Measurements from ENCODE around the gene SERPINA12.

The SERPINA12 gene

GRCh38 chr14:94509356-94509755, at the start of gene SERPINA12:
Gene SERPINA12, minus strand, starts transcription at chr14:94509469. Its CDS starts 11,072 bp downstream, at chr14:94498397.
- DNase-seq (ENCODE audit: low read depth, low spot score) = no peak

- DNase-seq (ENCODE audit: low read depth, low spot score) = no peak
Measured at GRCh38 chr14:94558842-94559241, 49.6 kb upstream of the SERPINA12 start.

DNA sequence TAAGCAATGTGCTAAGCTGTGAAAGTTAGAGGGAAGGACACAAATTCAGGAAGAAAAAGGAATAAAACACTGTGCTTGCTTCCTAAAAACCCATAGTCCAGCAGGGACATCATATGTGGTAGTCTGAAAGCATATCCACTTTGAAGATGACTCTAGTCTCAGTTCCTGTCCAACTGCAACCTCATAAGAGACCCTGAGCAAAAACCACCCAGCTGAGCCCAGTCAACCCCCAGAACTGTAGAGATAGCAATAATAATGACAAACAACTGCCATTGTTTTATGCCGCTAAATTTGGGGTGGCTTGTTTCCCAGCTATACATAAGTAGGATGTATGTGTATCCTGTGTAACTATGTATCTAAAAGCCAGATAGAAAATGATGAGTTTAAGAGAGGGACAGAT, 48.1 kb upstream of the SERPINA12 start:
- DNase-seq (ENCODE audit: low read depth, low spot score) = no peak

DNA sequence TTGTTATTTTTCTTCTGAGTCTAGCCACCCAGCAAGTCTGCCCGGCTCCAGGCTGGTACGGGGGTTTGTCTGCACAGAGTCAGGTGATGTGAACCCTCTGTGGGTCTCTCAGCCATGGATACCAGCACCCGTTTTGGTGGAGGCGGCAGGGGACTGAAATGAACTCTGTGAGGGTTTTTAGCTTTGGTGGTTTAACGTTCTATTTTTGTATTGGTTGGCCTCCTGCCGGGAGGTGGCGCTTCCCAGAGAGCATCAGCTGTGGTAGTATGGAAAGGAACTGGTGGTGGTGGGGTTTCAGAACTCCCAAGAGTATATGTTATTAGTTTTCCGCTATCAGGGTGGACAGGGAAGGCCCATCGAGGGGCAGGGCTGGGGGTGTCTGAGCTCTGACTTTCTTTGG, 46.7 kb upstream of the SERPINA12 start:
- DNase-seq (ENCODE audit: low read depth, low spot score) = no peak

DNA sequence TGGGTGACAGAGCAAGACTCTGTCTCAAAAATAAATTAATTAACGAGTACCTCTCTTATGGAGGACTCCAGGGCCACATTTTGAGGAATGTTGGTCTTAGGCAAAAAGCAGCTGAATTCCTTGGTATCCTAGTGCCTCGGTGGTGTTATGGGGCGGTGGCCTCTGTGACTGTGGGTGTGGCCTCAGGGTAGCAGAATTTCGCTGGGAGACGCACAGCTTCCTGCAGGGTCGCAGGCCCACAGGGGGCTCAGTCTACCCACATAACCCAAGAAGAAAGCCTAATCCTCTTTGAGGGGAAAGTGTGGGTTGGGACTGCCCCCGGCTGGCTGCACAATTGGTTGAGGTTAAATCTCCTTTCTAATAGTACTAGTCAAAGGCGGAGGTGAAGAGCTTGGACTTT, 40.8 kb upstream of the SERPINA12 start:
- no peak for DNase-seq (ENCODE audit: low read depth, low spot score)

DNA sequence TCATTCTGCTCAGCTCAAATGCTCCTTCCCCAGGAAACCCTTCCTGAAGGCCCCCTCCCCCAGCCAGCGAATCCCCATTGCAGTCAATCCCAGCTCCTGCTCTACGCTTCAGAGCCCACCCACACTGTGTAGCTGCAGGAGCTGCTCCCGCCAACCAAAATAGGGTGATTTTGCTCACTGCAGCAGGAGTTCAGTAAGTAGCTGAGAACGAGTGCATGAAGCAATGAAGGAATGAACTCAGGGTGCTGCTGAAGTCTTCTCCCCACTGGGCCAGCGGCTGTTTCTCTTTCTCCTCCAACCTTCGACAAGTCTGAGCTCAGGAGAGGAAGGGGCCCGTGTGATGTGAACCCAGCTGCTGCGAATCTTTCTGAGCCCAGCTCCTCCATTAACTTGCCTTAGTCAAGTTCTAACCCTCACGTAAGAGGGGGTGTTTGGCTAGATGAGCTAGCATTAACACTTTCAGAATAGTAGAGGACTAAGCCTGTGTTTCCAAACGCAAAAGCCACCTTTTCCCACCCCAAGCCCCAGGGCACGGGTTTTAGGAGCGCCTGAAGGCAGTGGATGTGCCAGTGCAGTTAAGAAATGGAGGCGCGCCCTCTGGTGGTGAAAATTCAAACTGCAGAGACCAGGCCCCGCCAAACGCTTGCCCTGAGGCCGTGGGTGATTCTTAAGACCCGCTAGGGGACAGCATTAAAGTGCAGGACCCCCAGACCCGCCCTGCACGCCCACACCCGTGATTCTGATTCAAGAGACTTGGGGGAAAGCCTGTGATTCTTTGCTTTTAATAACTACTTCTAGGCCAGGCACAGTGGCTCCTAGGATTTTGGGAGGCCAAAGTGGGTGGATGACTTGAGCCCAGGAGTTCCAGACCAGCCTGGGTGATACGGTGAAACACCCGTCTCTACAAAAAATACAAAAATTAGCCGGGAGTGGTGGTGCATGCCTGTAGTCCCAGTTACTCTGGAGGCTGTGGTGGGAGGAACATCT, 40.0 kb upstream of the SERPINA12 start:
- no peak for DNase-seq (ENCODE audit: low read depth, low spot score)

- no peak for DNase-seq (ENCODE audit: low read depth, low spot score)
Measured at GRCh38 chr14:94548131-94548998, 39.1 kb upstream of the SERPINA12 start.

GRCh38 chr14:94547726-94548125, 38.5 kb upstream of the SERPINA12 start:
- no peak for DNase-seq (ENCODE audit: low read depth, low spot score)

DNA sequence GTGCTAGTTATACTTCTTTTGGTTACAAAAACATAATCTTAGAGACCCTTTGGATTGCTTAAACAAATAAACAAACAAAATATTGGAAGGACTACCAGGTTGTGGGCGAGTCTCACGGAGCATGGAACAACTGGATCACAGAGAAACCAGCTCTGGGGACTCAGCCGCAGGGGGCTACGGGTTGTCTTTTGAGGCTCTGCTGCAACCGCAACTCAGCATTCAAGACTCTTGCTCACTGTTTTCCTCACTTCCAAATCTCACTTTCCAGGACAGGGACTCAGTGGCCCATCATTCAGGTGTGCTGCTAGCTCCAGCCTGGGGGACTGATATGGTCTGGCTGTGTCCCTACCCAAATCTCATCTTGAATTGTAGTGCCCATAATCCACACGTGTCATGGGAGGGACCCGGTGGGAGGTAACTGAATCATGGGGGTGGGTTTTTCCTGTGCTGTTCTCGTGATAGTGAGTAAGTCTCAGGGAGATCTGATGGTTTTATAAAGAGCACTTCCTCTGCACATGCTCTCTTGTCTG, 37.9 kb upstream of the SERPINA12 start:
- DNase-seq (ENCODE audit: low read depth, low spot score) = no peak

DNA sequence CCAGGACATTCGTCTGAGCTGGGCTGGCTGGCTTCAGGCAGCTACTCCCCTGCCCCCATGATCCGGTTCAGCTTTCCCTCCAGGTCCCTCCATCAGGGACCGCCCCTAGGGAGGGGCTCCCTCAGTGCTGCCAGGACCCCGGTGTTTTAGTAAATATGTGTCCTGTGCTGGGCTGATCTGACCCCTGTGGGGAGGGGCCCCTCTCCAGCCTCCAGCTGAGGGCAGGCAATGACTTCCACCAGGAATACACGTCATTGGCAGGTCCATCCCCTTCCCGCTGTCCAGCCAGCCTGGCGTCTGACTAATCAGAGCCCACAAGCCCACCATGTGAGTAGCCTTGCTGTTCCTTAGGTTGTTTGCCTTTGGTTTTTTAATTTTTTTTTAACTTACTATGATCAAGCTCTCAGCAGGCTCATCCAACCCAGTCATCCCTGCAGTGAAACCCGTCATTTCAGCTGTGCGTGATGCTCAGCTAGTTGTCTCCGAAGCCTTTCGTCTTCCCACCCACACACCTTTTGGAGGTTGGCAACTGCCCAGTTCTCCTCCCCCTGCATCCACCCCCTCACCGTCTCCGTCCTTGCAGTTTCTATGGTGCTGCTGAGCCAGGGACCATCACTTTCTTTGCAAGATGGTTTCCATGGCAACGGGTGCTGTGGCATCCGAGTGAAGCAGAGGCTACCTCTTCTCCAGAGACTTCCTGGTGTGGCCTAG, 36.0 kb upstream of the SERPINA12 start:
- DNase-seq (ENCODE audit: low read depth, low spot score) = peak; percentile 88

DNA sequence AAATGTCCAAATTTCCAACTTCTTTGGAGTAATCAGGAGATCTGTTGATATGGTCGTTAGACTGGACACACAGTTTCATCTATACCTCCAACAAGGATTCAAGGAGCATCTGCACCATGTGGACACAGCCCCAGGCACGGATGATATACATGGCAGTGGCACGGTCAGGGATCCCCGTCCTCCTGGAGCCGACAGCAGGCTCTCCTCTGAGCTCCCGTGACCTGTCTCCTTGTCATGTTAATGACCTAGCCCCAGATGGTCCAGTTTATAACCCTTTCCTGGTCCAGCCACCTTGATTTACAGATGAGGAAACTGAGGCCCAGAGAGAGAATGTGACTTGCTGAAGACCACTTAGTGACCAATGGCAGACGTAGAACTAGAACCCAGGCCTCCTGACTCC, 35.5 kb upstream of the SERPINA12 start:
- no peak for DNase-seq (ENCODE audit: low read depth, low spot score)

- DNase-seq (ENCODE audit: low read depth, low spot score) = no peak
Measured at GRCh38 chr14:94543449-94544124, 34.3 kb upstream of the SERPINA12 start.

DNA sequence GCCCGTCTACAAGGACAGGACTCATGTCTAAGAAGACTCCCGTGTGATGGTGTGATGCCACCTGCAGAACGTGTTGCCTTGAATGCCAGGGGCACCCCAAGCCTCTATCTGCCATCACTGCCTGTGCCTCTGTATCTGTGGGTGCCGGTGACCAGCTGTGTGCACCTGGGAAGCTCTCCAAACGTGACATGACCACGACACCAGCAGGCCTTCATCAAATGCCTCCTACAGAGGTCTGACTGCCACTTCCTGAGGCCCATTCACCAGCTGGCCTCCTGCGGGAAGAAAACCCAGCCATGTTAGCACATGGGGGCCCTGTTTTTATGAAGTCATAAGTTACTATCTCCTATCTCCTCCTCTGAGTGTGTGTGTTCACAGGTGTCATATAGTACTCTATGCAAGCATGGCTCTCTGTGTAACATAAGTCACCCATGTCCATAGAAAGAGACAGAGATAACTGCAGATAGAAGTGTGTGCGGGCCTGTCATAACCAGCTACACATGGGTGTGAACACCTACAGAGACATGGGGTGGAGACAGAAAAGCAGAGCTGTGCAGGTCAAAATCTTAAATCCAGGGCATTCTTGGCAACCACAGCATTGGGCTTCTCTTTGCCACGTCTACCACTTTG, 33.7 kb upstream of the SERPINA12 start:
- DNase-seq (ENCODE audit: low read depth, low spot score) = no peak

DNA sequence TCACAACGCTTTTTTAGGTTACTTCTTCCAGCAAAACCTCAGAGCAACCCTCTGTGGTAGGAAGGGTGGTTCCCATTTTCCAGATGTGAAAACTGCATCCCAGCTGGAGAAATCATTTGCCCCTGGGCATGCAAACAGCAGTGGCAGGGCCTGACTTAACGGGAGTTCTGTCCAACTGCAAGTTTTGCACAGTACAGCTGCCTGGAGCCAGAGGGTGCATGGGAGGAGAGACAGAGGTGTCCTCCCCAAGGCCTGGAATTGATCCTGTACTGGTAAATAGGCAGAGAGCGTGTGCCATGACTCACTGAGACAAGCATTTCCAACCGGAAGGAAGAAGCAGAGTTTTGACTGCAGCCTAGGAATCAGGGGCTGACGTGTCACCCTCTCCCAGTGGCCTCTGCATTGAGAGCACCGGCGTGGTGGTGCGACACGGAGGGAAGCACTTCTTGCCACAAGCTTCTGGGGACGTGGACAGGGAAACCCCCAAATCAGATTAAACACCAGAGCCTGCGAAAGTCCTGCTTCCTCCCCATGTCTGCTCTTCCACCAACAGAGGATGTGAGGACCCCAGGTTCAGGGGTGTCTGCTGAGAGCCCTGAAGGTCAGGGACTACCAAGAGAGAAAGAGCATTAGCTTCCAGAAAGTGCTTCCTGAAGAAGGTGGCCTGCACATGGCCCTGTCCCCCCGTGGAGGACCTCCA, 33.0 kb upstream of the SERPINA12 start:
- DNase-seq (ENCODE audit: low read depth, low spot score) = no peak

GRCh38 chr14:94541234-94541975, 32.1 kb upstream of the SERPINA12 start:
- no peak for DNase-seq (ENCODE audit: low read depth, low spot score)

DNA sequence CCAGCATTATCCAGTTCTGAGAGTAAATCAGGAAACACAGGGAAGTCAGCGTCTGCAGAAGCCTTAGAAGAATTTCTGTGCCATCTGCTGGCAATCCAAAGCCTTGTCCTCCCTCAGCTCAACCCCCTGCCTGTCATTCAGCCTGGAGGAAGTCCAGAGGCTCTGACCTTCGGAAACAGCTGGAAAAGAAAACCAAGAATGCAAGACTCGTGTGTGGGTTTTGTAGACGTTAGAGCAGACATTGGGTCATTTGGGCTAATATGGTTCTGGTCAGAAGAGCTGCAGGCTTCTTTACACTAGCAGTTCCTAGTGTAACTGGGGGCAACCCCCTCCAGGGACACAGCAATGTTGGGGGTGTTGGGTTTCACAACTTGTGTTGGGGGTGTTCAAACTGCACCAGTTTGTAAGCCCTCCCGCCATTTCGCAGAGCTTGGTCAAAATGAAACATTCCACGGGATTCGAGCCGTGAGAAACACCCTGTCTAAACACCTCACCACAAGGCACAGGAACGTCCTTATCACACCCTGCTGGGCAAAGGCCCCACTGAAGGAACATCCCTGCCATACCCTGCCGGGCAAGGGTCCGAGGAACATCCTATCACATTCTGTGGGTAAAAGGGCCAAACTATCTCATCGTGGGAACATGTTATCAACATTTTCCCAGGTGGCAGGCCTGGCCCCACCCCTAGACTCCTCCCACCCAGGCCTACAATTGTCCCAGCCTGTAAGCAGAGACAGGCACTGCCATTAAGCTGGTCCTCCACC, 30.9 kb upstream of the SERPINA12 start:
- peak; percentile 71 for DNase-seq (ENCODE audit: low read depth, low spot score)

DNA sequence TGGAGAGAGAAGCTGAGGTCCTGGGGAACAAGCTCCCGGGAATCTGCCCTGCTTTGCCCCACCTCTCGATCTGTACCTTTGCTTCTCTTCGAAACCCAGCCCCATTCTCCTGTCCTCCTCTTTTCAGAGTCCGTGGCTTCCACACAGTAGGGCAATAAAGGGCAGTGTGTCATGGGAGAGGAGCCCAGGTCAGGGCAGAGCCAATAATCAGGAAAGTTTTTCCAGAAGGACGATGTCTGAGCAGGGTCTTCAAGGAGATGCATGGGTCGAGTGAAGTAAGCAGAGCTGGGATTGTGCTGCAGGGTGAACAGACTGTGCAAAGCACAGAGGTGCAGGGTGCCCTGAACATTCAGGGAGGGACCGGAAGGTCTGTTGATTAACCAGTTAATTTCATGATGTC, 29.9 kb upstream of the SERPINA12 start:
- no peak for DNase-seq (ENCODE audit: low read depth, low spot score)

- no peak for DNase-seq (ENCODE audit: low read depth, low spot score)
Measured at GRCh38 chr14:94538070-94538740, 28.9 kb upstream of the SERPINA12 start.
